GM21825 (cell line): ENCODE measurements around the gene HHATL.
A peak's percentile ranks its signal among the peaks of the same experiment; 100 is the strongest.

Experiments
- ATAC-seq: cut with Tn5 transposase; IDR thresholded peaks from one replicate; pipeline ENCODE4 v1.9.1; 2021; ENCODE audit warnings: mild to moderate bottlenecking, moderate library complexity; ENCODE audit not compliant: unreplicated experiment

Gene HHATL

DNA sequence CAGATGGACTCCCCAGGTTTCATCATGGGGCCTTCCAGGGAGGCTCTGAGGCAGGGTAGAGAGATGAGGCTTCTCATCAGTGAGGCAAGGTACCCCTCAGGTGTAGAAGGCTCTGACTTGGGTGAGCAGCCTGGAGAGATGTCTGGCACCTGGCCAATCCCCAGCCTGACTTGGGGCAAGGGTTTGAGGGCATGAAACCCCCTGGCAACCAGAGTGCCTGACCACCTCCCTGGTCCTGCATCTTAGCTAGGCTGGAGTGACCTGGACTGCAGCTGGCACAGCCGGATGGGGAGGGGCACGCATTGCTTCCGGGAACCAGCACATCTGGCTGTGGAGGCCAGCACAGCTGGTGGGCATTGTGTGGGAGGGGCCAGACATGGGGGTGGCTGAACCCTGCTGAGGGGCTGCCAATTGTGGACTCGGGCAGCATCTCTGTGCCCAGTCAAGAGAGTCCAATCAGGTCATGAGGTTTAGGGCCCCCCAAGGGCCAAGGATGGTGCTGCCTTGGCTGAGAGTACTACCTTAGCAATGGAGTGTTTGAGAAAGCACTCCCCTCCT lies 47.2 kb downstream of the HHATL start:
- ATAC-seq, result no peak

DNA sequence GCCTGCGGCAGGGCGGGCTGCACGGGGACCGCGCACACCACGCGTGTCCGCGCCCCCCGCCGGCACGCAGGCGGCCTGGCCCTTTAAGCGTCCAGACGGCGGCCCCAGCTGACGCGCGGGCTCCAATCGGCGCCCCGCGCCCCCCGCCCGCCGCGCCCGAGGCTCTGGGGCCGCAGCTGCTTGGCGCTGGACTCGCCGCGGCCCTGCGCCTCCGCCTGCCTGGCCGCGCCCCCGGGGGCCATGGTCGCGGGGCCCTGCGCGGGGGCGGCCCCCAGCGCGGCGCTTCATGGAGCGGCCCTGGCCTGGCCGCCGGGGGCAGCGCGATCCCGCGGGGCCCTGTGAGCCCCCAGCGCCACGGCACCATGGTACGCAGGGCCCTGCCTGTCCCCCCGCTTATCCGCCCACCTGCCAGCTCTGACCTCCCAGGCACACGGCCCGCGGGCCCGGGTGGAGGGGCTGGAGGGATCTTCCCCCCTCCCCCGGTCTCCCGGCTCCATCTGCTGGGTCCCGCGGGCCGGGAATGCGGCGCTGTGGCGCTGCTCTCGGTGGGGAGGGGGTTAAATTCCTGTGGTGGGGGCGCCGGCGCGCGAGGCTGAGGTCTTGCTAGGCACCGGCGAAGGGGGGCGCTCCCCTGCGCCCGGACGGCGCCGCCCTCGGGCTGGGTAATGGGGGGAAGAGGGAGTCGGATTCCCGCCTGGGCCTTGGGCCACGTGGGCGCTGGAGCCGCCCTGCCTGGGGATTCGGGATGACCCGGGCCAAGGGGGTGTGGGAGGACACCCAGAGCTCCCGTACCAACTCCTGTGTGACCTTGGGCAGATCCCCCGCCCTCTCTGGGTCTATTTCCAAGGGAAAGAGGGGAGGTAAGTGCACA lies 48.0 kb downstream of the HHATL start:
- ATAC-seq, result no peak

DNA sequence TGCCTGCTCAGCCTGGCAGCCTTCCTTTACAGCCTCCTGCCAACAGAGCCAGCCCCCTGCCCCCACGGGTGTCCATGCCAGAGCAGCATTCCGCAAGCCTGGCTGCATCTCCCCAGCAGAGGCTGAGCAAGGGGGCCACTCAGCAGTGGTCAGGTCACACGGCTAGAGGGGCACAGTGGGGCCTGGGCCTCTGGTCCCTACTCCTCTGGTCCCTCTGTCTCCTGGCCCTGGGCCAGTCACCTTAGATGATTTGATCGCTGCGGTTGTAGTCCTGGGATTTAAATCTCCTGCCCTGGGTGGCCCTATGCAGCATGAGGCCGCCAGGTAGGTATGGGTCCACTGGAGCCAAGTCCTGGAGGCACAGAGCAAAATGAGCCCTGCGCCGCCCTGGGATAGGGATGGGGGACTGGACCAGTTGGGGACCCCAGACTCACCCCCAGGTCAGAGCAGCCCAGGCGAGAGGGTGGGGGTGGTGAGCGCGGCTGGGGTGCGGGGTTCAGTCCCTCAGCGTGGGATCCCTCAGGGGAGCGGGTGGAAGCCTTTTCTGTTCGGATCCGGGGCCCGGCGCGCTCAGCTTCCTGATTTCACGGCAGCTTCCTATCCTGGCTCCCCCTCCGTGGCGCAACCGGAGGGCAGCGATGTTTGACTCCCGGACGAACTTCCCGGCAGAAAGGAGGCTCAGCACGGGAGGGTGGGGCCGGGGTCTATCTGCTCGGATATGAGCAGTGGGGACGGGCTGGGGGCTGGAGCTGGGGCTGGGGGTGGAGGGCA lies 48.9 kb downstream of the HHATL start, which contains the start of gene ZBTB47:
Gene ZBTB47, plus strand, starts transcription at position 138 of the 771 bp plus-strand sequence. CDS start 4,659 bp downstream, outside the sequence.
- ATAC-seq, result no peak

DNA sequence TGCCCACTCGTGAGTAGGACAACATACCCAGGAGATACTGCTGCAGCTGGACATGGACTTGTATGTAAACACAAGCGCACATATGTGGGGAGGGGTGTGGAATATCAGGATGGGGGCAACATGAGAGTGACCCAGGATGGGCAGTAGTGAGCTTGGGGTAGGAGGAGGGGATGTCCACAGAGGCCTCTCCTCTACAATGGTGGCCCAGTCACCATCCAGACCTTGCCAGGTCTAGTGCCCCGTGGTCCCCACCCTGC lies 49.4 kb downstream of the HHATL start:
- no peak for ATAC-seq

DNA sequence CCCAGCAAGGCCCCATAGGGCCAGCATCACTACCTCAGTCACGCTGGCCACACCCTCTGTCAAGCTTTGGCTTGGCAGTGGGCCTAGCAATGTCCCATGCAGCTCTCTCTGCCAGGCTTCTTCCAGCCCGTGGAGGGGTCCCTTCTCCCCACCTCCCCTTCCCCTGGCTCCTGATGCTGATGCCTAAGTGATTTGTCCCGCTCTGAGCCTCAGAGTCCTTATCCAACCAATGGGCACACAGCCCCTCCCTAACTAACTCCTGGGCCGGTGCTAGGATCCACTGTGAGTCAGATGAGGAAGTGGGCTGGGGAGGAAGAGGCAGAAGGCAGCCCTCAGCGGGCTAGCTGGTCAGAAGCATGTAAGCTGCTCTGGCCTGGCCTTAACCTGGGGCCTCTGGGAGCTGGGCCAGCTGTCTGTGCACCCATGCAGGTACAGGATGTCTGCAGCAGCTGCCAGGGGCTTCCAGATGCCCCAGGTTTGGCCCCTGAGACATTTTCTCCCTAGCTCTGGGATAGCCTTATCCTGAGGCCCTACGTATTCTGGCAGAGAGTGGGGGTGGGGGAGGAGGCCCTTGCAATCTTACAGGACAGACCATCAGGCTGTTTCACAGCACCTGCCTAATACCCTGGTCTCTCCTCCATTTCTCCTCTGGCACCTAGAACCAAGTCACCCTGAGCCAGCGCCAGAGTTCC lies 49.8 kb downstream of the HHATL start:
- peak; percentile 70 for ATAC-seq

DNA sequence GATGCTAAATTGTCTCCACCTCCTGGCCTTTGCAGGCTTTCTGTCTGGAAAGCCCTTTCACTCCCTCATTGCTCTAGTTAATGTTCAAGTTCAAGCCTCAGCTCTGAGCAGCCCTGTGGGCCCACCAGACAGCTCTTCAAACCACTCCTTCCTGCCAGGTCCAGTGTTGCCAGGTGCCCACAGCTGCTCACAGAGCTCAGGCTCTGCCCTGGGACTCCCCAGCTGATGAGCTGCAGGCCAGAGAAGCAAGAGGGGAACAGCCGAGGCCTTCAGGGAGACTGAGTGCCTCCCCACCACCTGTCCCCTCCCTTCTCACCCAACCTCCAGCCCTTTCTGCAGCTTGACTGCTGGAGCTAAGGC lies 50.4 kb downstream of the HHATL start:
- ATAC-seq, result peak; percentile 17

DNA sequence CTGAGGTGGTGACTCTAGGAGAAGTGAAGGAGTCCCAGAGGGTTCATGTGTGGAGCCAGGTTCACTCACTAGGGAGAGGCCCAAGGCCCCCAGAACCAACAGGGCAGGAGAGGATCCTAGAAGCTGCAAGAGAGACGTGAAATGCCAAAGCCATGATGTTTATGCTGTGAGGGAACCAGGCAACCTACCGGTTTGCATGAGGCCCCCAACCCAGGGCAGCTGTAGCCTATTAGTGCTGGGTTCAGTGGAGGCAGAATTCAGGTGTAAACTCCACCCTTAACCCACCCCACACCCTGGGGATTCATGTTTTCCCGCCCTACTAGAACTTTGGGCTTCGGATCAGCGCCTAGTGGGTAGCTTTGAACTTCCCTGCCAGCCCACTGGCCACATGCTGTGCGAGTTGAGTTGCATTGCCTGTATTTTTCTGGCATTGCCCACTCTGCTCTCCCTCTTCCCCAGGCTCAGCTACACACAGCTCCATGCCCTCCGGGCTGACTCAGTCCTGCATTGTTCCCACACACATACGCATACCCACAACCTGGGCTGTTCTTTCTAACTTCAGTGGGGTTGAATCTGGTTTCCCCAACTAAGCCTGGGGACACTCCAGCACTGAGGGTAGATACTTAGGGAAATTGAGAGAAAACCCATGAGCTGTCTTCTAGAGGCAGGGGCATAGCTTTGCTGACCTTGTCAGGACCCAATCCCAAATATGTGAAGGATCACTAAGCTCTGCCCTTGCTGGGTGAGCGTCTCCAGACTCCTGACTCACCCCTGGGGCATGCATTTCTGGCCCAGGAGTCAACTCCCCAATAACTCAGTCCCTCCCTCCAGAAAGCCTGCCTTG lies 51.1 kb downstream of the HHATL start:
- ATAC-seq, result no peak

DNA sequence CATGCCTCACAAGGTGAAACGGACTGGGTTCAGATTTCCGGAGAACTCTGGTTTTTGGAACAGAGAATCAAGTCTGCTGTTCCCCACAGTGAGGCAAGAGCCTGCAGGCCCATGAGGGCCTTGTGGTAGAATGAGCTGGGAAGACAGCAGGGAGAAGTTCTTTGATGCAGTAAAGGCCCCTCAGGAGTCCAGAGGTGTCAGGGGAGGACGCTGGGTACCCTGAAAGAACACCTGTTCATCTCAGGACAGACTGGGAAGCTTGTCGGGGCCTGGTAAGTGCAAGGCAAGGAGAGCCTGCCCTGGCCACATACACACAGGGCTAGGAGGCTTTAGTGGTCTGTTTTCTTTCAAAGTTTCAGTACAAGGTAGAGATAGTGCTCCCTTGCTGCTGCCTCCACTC lies 52.8 kb downstream of the HHATL start:
- no peak for ATAC-seq

DNA sequence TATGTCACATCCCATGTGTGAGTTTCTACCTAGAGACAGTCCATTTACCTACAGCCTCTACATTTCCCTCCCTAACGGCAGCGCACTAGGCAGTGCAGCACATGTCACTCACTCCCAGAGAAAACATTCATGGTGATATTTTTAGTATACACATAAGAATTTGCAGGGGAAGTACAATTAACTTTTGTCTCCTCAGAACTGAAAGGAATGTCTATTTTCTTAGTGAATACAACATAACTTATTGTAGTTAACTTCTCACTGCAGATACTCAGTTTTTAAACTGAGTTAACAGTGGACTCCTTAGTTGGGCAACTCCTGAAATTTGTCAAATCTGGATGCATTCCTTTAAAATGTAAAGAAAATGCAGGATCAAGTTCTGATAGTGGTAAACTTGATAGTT lies 53.6 kb downstream of the HHATL start:
- no peak for ATAC-seq

DNA sequence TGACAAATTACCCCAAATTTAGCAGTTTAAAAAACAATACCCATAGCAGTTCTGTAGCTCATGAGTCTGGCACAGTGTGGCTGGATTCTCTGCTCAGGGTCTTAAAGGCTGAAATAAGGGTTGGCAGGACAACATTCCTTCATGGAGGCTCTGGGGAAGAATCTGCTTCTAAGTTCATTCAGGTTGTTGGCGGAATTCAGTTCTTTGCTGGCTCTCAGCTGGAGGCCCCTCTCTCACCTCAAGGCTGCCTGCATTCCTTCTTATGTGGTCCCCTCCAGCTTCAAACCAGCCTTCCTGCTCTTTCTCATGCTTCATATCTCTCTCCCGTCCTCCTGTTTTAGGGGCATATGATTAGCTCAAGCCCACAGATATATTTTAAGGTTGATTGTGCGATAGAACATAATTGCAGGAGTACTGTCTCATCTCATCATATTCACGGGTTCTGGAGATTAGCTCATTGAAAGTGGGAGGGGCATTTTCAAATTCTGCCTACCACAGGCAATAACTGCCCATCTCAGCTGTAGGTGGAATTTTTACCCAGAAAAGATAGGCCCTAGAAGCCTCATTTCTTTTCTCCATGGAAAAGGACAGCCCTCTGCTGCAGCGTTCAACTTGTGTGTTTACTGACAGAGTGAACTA lies 54.7 kb downstream of the HHATL start:
- ATAC-seq, result no peak
